ENCODE measurements around the gene PIK3R6. TPM values are rescaled to one million over a fixed set of nuclear protein-coding genes. Genes with fewer than 3 reads are reported as not detected.

Gene PIK3R6
- polyA plus RNA-seq, 1 of the 3 experiments (the other 2 are of a cell fraction), result 0.03 TPM

GRCh38 chr17:8888704-8889302, 21.3 kb upstream of the PIK3R6 start (continued):
- TF ChIP-seq PBX3 (IDR thresholded peaks at IDR 0.05) (no peak), FOXJ3 (CRISPR knock-in tag; IDR thresholded peaks at IDR 0.05) (no peak), TEAD4 (IDR thresholded peaks at IDR 0.05; ENCODE audit: borderline replicate concordance, insufficient read depth) (no peak), IRF3 (IDR thresholded peaks at IDR 0.05; ENCODE audit: low read depth, low read length) (no peak), POLR2AphosphoS5 (IDR thresholded peaks at IDR 0.05; ENCODE audit: low read depth, low read length) (no peak), RCOR1 (IDR thresholded peaks at IDR 0.05; ENCODE audit: low read length) (no peak)

GRCh38 chr17:8887834-8888703, 20.6 kb upstream of the PIK3R6 start:
- no peak overlapping the region for H3K4me2 ChIP-seq
- H3K27ac ChIP-seq (ENCODE audit: low read depth in 2 of 2, low read length in 1 of 2), result no peak overlapping the region
- ChIA-PET POLR2A (no interaction called here), CTCF (interaction anchor here (0.7 to 1.5 kb wide), 6 partner anchors 17 to 644 kb away, joined by 3 to 8 read pairs (median 3); no protein-coding TSS in a partner anchor)
- no peaks in the 10 kb centered on the region for H3K4me1 ChIP-seq (ENCODE audit: control insufficient read depth in 1 of 2, insufficient read depth in 2 of 2, low read depth in 1 of 2, low read length in 1 of 2)
- no peaks in the 10 kb centered on the region for H3K79me2 ChIP-seq (ENCODE audit: insufficient read depth)
- no peak overlapping the region for H2AFZ ChIP-seq (ENCODE audit: low read depth)
- H3K36me3 ChIP-seq (replicated peaks in 1 of 2; ENCODE audit: control insufficient read depth in 1 of 2, insufficient read depth in 2 of 2, low read length in 1 of 2), result no peaks in the 10 kb centered on the region
- 45% methylated on average over 13 of the region's 39 CpGs for WGBS (ENCODE audit: low lambda C conversion rate)
- H4K20me1 ChIP-seq (ENCODE audit: insufficient read depth), result no peaks in the 10 kb centered on the region
- no peak overlapping the region for H3K9ac ChIP-seq
- peak; percentile 57 for TF ChIP-seq RAD21 (IDR thresholded peaks at IDR 0.05; ENCODE audit: low read length)
- TF ChIP-seq FOXM1 (IDR thresholded peaks at IDR 0.05; ENCODE audit: low read depth), result no peak
- TF ChIP-seq TCF12 (IDR thresholded peaks at IDR 0.05), result no peak
- TF ChIP-seq CTCF (IDR thresholded peaks at IDR 0.05), result peak; percentile 52
- no peak for TF ChIP-seq USF1 (IDR thresholded peaks at IDR 0.05; ENCODE audit: borderline replicate concordance, low read depth)
- peak; percentile 49; the same call in 1 of the 2 replicates for TF ChIP-seq REST (IDR thresholded peaks at IDR 0.05; ENCODE audit: low read depth, low read length)
- TF ChIP-seq SMC3 (IDR thresholded peaks at IDR 0.05; ENCODE audit: low read depth, low read length), result peak; percentile 40
- no peaks in the 10 kb centered on the region for H3K9me3 ChIP-seq
- no peaks in the 10 kb centered on the region for H3F3A ChIP-seq (replicated peaks; ENCODE audit: insufficient read depth)
- peak; percentile 66 for DNase-seq
- no peaks in the 10 kb centered on the region; the same call in 1 of the 2 replicates for H3K27me3 ChIP-seq (ENCODE audit: insufficient read depth)
- H3K4me3 ChIP-seq (ENCODE audit: low read depth in 2 of 2, low read length in 1 of 2), result no peak overlapping the region
- no peaks in the 10 kb centered on the region for H3K9me2 ChIP-seq
